ENCODE measurements around the gene SLC16A5. TPM values are rescaled to one million over a fixed set of nuclear protein-coding genes. Genes with fewer than 3 reads are reported as not detected.
"Not testable (repeated sequence)": the region's sequence is repeated elsewhere in the genome, so short reads cannot be mapped to it uniquely, and the experiment has no call there.

Gene SLC16A5
- total RNA-seq, 1 donor from 2014 or later = 40.5 TPM

DNA sequence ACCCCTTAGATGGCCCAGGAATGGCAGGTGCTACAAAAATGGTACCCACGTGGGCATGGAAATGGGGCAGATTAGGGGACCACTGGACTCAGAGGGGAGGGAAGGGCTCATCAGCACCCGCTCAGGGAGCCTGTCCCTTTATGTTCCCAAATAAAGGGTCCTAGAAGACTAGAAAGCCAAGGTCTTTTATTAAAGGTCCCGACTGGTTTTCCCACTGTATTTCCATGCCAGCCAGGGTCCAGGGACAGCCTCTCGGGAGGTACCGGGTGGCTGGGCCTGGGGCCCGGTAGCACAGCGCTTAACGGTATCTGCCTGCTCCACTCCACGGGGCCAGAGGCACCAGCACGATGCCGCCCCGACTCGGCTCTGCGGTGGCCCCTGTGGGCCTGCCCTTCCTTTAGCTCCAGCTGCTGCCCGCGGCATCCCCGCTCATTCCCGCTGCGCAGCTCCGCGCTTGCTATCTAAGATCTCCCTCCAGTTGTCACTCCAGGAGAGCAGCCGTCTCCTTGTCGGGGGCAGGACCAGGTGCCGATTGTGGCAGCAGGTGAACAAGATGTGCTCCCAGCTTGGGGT, 42.4 kb downstream of the SLC16A5 start:
- no peak for TF ChIP-seq CTCF (IDR thresholded peaks at IDR 0.05)
- H3K36me3 ChIP-seq = peaks cover 19% of the 10 kb centered on the region
- H3K27me3 ChIP-seq = no peaks in the 10 kb centered on the region
- DNase-seq = no peak
- no peaks in the 10 kb centered on the region for H3K9me3 ChIP-seq
- no peak for ATAC-seq
- H3K4me3 ChIP-seq = peak overlapping the region; percentile 90
- peak overlapping the region; percentile 93 for H3K27ac ChIP-seq
- intact Hi-C loops (cut with DNase I) = no loop called here
- H3K4me1 ChIP-seq = peaks cover 14% of the 10 kb centered on the region

GRCh38 chr17:75130632-75131277, 43.0 kb downstream of the SLC16A5 start:
- peak; percentile 52 for TF ChIP-seq CTCF (IDR thresholded peaks at IDR 0.05)
- intact Hi-C loops (cut with DNase I) = no loop called here
- peak; percentile 76 for DNase-seq
- H3K27me3 ChIP-seq = no peaks in the 10 kb centered on the region
- no peaks in the 10 kb centered on the region for H3K9me3 ChIP-seq
- peak overlapping the region; percentile 93 for H3K27ac ChIP-seq
- H3K4me3 ChIP-seq = peak overlapping the region; percentile 90
- peak; percentile 62 for ATAC-seq
- H3K4me1 ChIP-seq = peaks cover 11% of the 10 kb centered on the region
- H3K36me3 ChIP-seq = peaks cover 19% of the 10 kb centered on the region

- peaks cover 19% of the 10 kb centered on the region for H3K36me3 ChIP-seq
- intact Hi-C loops (cut with DNase I) = no loop called here
- no peaks in the 10 kb centered on the region for H3K9me3 ChIP-seq
- peak; percentile 95 for ATAC-seq
- peak; percentile 69 for TF ChIP-seq CTCF (IDR thresholded peaks at IDR 0.05)
- peaks cover 11% of the 10 kb centered on the region for H3K4me1 ChIP-seq
- peak within 1 kb of the TSS; percentile 90 for H3K4me3 ChIP-seq
- no peaks in the 10 kb centered on the region for H3K27me3 ChIP-seq
- peak within 1 kb of the TSS; percentile 93 for H3K27ac ChIP-seq
- DNase-seq = peak; percentile 93
Measured at GRCh38 chr17:75131278-75132017, 43.7 kb downstream of the SLC16A5 start, which contains the start of gene NT5C. NT5C (minus strand) TSS chr17:75131742; CDS start chr17:75131707, 35 bp downstream.

GRCh38 chr17:75132018-75133000, 44.6 kb downstream of the SLC16A5 start:
- H3K9me3 ChIP-seq; intact Hi-C loops (cut with DNase I); ATAC-seq; H3K27me3 ChIP-seq; DNase-seq: not testable (repeated sequence)
- Histone ChIP-seq H3K4me1 (peaks cover 11% of the 10 kb centered on the region), H3K36me3 (peaks cover 19% of the 10 kb centered on the region), H3K4me3 (peak overlapping the region; percentile 90), H3K27ac (peak overlapping the region; percentile 93)

DNA sequence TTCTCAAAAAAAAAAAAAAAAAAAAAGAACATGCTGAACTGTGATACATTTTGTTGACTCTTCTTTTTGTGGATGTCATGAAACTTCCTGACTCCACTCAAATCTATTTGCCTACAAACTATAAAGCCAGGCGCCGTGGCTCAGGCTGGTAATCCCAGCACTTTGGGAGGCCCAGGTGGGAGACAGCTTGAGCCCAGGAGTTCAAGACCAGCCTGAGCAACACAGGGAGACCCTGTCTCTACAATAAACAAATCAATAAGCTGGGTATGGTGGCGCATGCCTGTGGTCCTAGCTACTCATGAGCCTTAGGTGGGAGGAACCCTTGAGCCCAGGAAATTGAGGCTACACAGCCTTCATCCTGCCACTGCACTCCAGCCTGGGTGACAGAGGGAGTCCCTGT, 45.2 kb downstream of the SLC16A5 start:
- H3K36me3 ChIP-seq = peaks cover 19% of the 10 kb centered on the region
- H3K4me3 ChIP-seq = no peak overlapping the region
- no peaks in the 10 kb centered on the region for H3K9me3 ChIP-seq
- no peak overlapping the region for H3K27ac ChIP-seq
- no peak for TF ChIP-seq CTCF (IDR thresholded peaks at IDR 0.05)
- ATAC-seq (no peak), DNase-seq (no peak)
- intact Hi-C loops (cut with DNase I) = no loop called here
- no peaks in the 10 kb centered on the region for H3K27me3 ChIP-seq
- peaks cover 11% of the 10 kb centered on the region for H3K4me1 ChIP-seq

- intact Hi-C loops (cut with DNase I); DNase-seq; H3K9me3 ChIP-seq; ATAC-seq; H3K27me3 ChIP-seq; H3K27ac ChIP-seq; H3K4me3 ChIP-seq: not testable (repeated sequence)
- Histone ChIP-seq H3K36me3 (peaks cover 18% of the 10 kb centered on the region), H3K4me1 (peaks cover 11% of the 10 kb centered on the region)
Measured at GRCh38 chr17:75133607-75134347, 46.0 kb downstream of the SLC16A5 start.

Data from upper lobe of right lung (tissue), 1 donor.